HG03558 (cell line): ENCODE data around the gene DR1.
"Not testable (repeated sequence)": the region's sequence is repeated elsewhere in the genome, so short reads cannot be mapped to it uniquely, and the experiment has no call there.

Experiments used
- ATAC-seq: cut with Tn5 transposase; IDR thresholded peaks from one replicate; pipeline ENCODE4 v1.9.1; 2021; ENCODE audit warnings: moderate number of reproducible peaks; ENCODE audit not compliant: unreplicated experiment; ENCODE audit errors: extremely low read depth

DR1 gene

DNA sequence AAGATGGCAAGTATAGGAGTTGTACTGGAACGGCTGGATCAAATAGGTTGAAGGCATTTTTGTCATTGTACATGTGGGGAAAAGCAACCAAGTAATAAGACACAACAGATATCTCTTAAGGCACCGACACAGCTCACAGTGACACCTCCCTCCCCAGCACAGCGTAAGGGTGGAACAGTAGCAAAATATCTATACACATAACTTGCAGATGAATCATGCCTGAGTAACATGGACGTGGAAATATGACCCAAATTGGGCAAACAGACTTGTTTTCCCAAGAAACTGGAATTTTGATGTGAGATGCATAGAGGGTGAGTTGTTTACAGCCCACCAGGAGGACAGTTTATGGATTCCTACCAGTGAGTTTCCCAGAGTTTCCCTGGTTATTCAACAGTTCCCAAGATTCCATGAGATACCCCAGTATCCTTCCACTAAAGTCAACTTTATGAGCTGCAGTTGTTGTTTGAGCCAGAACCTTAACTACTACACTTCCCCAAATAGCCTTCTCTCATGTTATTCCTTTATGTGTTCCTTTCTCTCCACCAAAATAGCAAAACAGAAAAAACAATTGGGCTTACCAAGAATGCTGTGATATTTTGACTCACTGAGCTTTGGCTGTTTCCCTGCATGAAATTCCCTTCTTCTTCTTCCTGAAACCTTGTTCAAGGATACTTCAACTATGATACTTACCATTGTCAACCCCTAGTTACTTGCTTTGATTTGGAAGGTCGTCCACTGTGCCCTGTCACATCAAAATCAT is 7.1 kb upstream of the DR1 start:
- no peak for ATAC-seq

DNA sequence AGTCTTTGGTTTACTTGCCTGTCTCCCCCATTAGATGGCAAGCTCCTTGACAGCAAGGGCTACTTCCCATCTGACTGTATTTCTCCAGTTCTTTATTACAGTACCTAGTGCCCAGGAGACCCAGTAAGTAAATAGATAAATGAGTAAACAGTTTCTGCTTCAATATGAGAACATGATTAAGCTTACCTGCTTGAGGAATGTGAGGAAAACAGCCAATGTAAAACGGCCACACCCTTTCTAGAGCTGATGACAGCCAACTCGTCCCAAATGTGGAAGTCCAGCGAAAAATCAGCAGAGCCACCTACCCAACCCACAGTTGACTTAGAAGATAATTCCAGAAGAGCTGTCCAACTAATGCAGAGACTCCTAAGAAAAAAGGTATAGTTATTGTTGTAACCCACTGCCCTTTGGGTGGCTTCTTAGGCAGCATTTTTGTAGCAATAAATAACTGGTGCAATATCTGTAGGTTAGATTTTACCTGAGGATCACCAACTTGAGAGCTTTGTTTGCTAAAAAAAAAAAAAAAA is 6.5 kb upstream of the DR1 start:
- ATAC-seq, result no peak

- ATAC-seq, result no peak
Observed at GRCh38 chr1:93340090-93340489, 5.6 kb upstream of the DR1 start.

DNA sequence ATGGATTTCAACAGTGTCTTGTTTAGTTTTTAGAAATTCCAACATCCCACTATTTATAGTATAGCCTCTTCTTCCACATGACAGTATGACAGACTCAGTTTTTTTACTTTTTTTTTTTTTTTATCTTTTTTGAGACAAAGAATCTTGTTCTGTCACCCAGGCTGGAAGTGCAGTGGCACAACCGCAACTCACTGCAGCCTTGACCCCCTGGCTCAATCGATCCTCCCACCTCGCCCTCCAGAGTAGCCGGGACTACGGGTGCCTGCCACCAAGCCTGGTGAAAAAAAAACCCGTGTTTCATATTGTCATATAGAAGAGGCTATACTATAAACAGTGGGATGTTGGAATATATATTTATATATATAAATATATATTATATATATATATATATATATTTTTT is 1.2 kb upstream of the DR1 start:
- no peak for ATAC-seq

DNA sequence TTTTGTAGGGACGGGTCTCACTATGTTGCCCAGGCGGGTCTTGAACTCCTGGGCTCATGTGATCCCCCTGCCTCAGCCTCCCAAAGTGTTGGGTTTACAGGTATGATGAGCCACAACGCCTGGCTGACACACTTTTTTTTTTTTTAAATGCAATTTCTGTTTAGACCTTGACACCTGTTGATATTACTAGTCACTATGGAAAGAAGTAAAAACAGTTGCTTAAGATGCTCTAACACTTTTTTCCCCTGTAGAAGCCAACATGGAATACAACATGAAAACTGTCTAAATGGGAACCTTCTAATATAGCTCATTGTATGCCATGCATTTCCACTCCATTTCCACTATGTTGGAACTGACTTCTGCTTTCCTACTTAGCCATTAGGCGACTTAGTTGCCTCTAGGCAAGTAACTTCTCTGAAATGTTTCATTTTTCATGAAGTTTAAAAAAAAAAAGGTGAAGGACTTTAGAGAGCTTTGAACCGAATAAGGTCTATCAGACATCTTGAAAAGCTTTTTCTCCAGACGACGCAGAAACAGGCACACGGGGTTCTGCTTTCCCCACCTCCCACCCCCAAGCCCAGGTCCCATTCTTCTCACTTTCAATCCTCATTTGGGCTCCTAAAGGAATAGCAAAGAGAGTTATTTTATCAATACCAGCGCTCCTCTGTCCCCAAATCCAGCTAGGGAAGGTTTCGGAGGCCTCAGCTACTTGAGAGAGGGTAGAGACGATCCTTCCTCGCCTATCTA is 648 bp upstream of the DR1 start:
- no peak for ATAC-seq

GRCh38 chr1:93346421-93346993 is 800 bp downstream of the DR1 start:
- no peak for ATAC-seq

DNA sequence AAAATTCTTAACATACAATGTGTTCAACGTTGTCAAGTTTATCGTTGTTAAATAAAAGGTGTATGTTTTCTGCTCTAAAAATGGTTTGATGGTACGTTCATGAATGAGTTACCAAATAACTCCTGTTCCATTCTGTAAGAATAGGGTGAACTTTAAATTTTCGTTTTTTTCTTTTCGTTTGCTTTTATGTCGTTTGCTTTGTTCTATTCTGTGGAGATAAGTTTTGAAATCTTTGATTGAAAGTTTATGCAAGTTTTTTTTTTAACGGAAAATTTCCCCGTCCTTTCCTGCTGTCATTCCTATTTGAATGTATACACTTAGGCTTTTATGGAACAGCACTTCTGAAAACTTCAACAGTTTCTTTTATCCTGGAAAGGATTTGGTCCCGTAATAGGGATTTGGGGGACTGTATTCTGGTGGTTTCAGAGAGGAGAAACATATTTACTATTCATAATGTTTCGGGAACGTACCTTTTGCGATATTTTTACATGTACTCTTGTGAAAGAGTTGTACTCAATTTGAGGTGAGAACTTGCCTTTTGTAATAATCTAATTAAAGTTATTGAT is 1.7 kb downstream of the DR1 start:
- no peak for ATAC-seq

DNA sequence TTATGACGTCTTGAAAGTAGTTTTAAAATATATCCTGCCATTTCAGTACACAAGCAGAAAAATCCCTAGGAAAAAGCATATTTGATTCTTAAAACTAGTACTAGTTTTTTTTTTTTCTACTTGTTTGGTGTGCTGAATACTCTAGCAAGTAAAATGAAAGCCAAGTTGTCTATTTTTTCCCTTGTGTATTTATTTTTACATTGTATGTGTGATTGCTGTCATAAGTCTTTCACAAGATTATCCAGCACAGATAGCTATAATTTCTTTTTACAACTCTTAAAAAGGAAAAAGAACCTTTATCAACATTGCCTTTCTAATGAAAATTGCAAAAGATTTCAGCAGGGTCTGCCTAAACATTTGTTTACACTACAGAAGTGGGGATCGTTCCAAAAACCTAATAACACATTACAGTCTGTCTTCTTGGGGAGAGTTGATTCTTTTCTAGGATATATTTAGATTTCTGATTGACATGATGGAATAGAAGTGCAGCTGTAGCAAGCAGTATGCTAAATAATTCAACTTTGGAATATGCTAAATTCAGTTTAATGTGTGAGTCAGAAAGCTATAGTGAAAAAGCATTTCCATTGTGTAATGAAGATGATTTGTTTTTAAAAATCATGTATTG is 2.5 kb downstream of the DR1 start:
- ATAC-seq, result no peak

GRCh38 chr1:93349231-93350135 is 3.8 kb downstream of the DR1 start:
- no peak for ATAC-seq

DNA sequence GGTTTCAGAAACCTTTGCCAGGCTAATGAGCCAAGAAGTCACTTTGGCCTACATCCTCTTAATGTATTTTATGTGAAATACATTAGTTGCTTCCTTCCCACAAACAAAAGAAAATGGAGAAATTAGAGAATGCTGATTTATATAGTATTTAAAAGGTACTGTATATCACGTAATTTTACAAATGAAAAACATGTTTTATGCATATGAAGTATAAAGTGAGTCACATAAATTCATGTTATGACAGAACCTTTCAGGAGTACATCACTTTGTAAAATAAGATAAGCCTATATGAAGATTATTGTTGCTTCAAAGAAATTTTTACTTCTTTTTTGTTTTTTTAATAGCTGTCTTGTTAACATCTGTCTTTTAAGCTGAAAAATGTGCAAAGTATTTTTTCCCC is 4.6 kb downstream of the DR1 start:
- ATAC-seq, result no peak

DNA sequence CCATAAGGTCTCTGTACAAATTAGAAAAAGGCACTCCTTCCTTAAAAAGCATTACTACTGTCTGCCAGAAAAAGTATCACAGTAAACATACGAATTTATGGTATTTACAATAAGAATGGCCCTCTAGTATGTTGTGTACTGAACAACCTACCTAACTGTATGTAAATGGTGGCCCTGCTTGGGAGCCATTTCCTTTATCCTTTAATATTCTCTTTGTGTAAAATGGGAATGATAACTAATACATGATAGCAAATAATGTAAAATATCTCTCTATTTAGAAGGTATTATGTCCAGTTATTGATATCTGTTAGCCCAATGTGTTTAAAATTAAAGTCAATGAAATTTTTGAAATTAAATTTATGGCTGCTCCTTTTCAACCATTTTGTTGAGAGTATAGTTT is 5.2 kb downstream of the DR1 start:
- no peak for ATAC-seq

- not testable (repeated sequence) for ATAC-seq
Observed at GRCh38 chr1:93351346-93351745, 5.6 kb downstream of the DR1 start.

DNA sequence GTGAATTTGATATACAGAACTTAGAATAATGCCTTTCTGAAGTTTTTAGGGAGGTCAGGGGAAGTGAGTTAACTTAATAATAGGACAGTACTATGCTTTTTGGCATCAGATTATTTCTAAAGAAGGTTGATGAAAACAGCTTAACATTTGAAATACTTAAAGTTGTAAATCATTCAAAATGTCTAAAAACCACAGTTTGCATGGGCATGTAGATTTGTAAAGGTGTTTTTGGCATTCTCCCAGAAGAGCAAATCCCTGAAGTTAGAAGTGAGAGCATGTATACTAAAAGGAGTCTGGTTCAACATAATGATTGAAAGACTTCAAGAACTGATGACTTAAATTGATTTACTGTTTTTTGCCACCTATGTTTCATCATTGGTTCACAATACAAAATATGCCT is 6.7 kb downstream of the DR1 start:
- ATAC-seq, result no peak

DNA sequence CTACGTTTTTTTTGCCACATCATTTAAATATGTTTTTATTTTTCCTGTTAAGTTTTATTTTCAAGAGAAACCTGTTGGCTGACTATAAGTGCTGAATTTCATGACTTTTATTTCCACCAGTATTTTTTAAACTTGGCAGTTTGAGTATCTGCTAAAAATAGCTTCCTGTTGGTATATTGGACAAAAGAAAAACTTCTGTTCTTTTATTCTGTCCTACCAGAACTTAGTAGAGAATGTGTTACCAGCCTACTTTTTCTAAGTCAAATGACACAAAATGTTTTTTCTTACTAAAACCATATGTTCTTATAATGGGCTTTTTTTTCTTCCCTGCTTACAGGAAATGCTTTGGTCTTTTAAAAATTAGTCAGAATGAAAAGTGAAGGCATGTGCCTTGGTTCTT is 7.6 kb downstream of the DR1 start:
- ATAC-seq, result no peak

- ATAC-seq, result no peak
Observed at GRCh38 chr1:93354749-93355148, 9.0 kb downstream of the DR1 start.

DNA sequence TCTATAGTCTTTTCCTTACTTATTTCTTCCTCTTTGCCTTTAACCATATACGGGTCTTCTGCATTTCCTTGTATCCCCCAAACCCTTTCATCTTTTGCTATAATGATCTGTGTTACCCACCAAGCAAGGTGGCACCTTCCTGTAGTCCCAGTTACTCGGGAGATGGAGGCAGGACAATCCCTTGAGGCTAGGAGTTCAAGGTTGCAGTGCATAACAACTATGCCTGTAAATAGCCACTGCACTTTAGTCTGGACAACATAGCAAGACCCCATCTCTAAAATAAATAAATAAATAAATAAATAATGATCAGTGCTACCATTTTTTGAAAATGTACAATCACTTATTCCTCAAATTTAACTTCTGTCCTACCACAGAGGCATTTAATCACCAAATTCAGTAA is 11.5 kb downstream of the DR1 start:
- no peak for ATAC-seq

DNA sequence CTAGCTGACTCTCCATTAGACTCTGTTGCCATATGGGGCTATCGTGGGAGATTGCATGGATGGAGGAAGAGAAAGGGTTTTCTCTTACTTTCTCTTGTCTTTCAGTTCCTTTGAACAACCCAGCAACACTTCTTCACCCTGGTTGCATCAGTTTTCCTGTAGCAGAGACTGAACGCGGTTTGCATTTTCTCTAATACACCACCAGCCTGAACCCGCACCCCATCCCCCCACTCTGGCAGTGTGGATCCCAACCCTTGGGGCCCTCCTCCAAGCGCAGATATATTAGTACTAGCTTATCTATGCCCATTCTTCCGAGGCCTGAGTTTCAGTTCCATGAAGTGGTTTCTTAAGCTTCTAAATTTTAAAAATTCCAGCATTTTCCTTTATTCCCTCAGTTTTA is 12.6 kb downstream of the DR1 start:
- ATAC-seq, result no peak

DNA sequence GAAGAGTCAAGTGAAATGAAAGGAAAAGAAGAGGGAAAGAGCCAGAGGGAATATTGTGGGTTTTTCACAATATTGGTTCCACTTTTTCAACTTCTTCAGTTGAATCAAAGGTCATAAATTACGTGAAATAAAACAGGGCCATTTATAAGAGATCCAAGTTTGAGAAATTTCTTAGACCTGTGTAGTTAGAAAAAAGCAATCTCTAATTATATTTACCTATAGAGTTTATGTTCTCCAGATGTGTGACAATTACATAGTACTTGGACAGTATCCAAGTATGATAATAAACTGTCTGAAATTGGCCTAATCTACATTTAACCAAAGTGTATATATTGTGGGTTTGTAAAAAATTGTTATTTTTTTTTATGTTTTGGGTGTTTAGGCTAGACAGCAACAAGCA is 14.4 kb downstream of the DR1 start:
- ATAC-seq, result no peak

- ATAC-seq, result no peak
Observed at GRCh38 chr1:93362237-93362636, 16.5 kb downstream of the DR1 start.

GRCh38 chr1:93365813-93366212 is 20.1 kb downstream of the DR1 start:
- no peak for ATAC-seq
